Heart right ventricle (tissue), 16 donors: Measurements from ENCODE around the gene METTL21C. TPM values are rescaled to one million over a fixed set of nuclear protein-coding genes. Genes with fewer than 3 reads are reported as not detected.

ENCODE experiments used
- ATAC-seq, 8 donors: fragments of 200-7000 bp; cut with Tn5 transposase; one replicate each; pipeline ENCODE4 v1.9.1; 2020; ENCODE audit warnings: mild to moderate bottlenecking in 8 of 8, moderate library complexity in 8 of 8, moderate number of reproducible peaks in 1 of 8
- DNase-seq, 2 donors: peaks; one replicate each; pipeline ENCODE4 v3.0.0-alpha.2; 2020
- H3K27ac ChIP-seq, 10 donors: fragments of 200-600 bp; sonication (generic) in 2 of 10; one replicate each; pipeline versions ENCODE4 v1.5.0 to v1.8.0; 2020 to 2022; ENCODE audit warnings: mild to moderate bottlenecking in 3 of 10
- H3K27me3 ChIP-seq, 7 donors: fragments of 200-600 bp; one replicate each; pipeline ENCODE4 v1.8.0; 2021 to 2022; ENCODE audit warnings: mild to moderate bottlenecking in 2 of 7
- H3K36me3 ChIP-seq, 9 donors: fragments of 200-600 bp; sonication (generic) in 1 of 9; one replicate each; pipeline versions ENCODE4 v1.5.0 to v1.8.0; 2020 to 2022; ENCODE audit warnings: mild to moderate bottlenecking in 2 of 9
- H3K4me1 ChIP-seq, 9 donors: fragments of 200-600 bp; sonication (generic) in 1 of 9; one replicate each; pipeline versions ENCODE4 v1.5.0 to v1.8.0; 2020 to 2022; ENCODE audit warnings: mild to moderate bottlenecking in 4 of 9
- H3K4me3 ChIP-seq, 10 donors: fragments of 200-600 bp; sonication (generic) in 2 of 10; one replicate each; pipeline versions ENCODE4 v1.5.0 to v1.8.0; 2020 to 2022; ENCODE audit warnings: mild to moderate bottlenecking in 7 of 10, moderate library complexity in 2 of 10
- H3K9me3 ChIP-seq, 11 donors: fragments of 200-600 bp in 10 of 11; sonication (generic) in 2 of 11; one replicate each; pipeline versions ENCODE4 v1.5.0 to v1.8.0; 2013 to 2022; ENCODE audit warnings: mild to moderate bottlenecking in 2 of 11, control low read depth in 1 of 11, moderate library complexity in 1 of 11
- CTCF ChIP-seq, 9 donors: fragments of 200-600 bp; sonication (generic) in 2 of 9; IDR thresholded peaks; one replicate each; pipeline versions ENCODE4 v1.5.0 to v1.8.0; 2021 to 2022; ENCODE audit warnings: antibody characterized with exemption in 9 of 9, mild to moderate bottlenecking in 5 of 9, moderate library complexity in 1 of 9
- WGBS, 2 donors: extraction: QIAGEN DNeasy Blood & Tissue Kit; methylation state at CpG; one replicate each; pipeline ENCODE4 v1.1.7; 2013; ENCODE audit warnings: inconsistent platforms in 1 of 2; 5-methylcytosine and 5-hydroxymethylcytosine counted together
- intact Hi-C, 10 donors: fragments of 100-400 bp; cut with DNase I; formaldehyde crosslinking; loops; one replicate each; pipeline versions ENCODE4 v1.11.1 to v1.14.2; 2022
- polyA plus RNA-seq, 2 donors: library from polyadenylated mRNA; stranded (reverse); fragments of 200-250 nt; gene quantifications; one replicate each; pipeline ENCODE4 v1.2.3, GENCODE V29; 2013
- total RNA-seq, 10 donors: library from RNA; stranded (reverse); fragmentation: NEBNext Ultra II Directional in 3 of 10; extraction: Animal tissue kit (Norgen Biotek cat#: 25700) in 3 of 10; gene quantifications; one replicate each; pipeline versions ENCODE4 v1.2.1 to v1.2.4, GENCODE V29; 2021 to 2023
- donor health status: Arrhythmogenic right ventricular cardiomyopathy.
- donor health status: ischemic (EF 13 %, LVEDD 7.1; RV severe dilation, severe dysfunction).
- donor health status: healthy with polysubstance abuse.
- donor health status: DM: no; HTN: yes; CAD: no.
- donor health status: DM: no; HTN: no; CAD: no.
- donor health status: ischemic (EF 25% LVEDD 6.9; RV normal size, moderate dysfunction).
- donor health status: ischemic (EF 25% LVEDD 5.7; RV mildly dilated, moderate dysfunction).
- donor health status: healthy.
- donor health status: DM: yes; HTN: yes; CAD: no.
- donor health status: Ischemic cardiomyopathy.
- donor health status: ischemic (EF 35%, LVEDD 5.7; RV mildly dilated, moderate dysfunction).
- donor health status: nonischemic (EF 11% LVEDD 7.7; RV severe dilation, severe dysfunction).
- donor health status: DM: yes; HTN: yes; CAD: no.
- donor health status: PGD.
- donor health status: ischemic (EF 29% LVEDD 5.4; RV normal size, mild dysfunction).
- donor health status: nonischemic (EF 23%, LVEDD 6.1; RV moderate dilation, normal function).

The METTL21C gene
- total and polyA plus RNA-seq, 12 donors, result not detected

GRCh38 chr13:102682727-102683126 is 12.1 kb downstream of the METTL21C start:
- no peaks in the 10 kb centered on the region for H3K27me3 ChIP-seq

GRCh38 chr13:102682211-102682610 is 12.6 kb downstream of the METTL21C start:
- intact Hi-C loops, result no loop called here
- H3K9me3 ChIP-seq, result peaks cover 0 to 14% (median 0%) of the 10 kb centered on the region in 11 donors
- peaks cover 0 to 18% (median 0%) of the 10 kb centered on the region in 9 donors for H3K4me1 ChIP-seq
- DNase-seq (no peak), ATAC-seq (no peak)
- H3K27me3 ChIP-seq, result no peaks in the 10 kb centered on the region
- peaks cover 0 to 33% (median 21%) of the 10 kb centered on the region in 9 donors for H3K36me3 ChIP-seq
- no peak overlapping the region for H3K27ac ChIP-seq
- 67 to 68% methylated on average over 4 of the region's 4 CpGs for WGBS, 2 donors
- no peak overlapping the region for H3K4me3 ChIP-seq
- no peak for TF ChIP-seq CTCF (IDR thresholded peaks at IDR 0.05)

More at GRCh38 chr13:102682727-102683126, 12.1 kb downstream of the METTL21C start:
- no peak overlapping the region for H3K4me3 ChIP-seq
- DNase-seq (no peak), ATAC-seq (no peak)
- peaks cover 0 to 28% (median 21%) of the 10 kb centered on the region in 9 donors for H3K36me3 ChIP-seq
- no peak for TF ChIP-seq CTCF (IDR thresholded peaks at IDR 0.05)
- 77 to 83% methylated on average over 3 of the region's 3 CpGs for WGBS, 2 donors
- H3K4me1 ChIP-seq, result peaks cover 0 to 18% (median 0%) of the 10 kb centered on the region in 9 donors
- intact Hi-C loops, result no loop called here
- peaks cover 0 to 14% (median 0%) of the 10 kb centered on the region in 11 donors for H3K9me3 ChIP-seq
- no peak overlapping the region for H3K27ac ChIP-seq

GRCh38 chr13:102680842-102681740 is 13.8 kb downstream of the METTL21C start:
- DNase-seq, result no peak
- ATAC-seq, result peak in 1 of 8 donors; percentile 18
- intact Hi-C loops, result no loop called here
- peaks cover 0 to 18% (median 0%) of the 10 kb centered on the region in 9 donors for H3K4me1 ChIP-seq
- H3K9me3 ChIP-seq, result peaks cover 0 to 14% (median 0%) of the 10 kb centered on the region in 11 donors
- TF ChIP-seq CTCF (IDR thresholded peaks at IDR 0.05), result no peak
- 82 to 84% methylated on average over 5 of the region's 5 CpGs for WGBS, 2 donors
- H3K27me3 ChIP-seq, result no peaks in the 10 kb centered on the region
- H3K36me3 ChIP-seq, result peaks cover 0 to 44% (median 21%) of the 10 kb centered on the region in 9 donors
- no peak overlapping the region for H3K4me3 ChIP-seq
- peak overlapping the region in 1 of 10 donors; percentile 70 for H3K27ac ChIP-seq

GRCh38 chr13:102680133-102680717 is 14.6 kb downstream of the METTL21C start:
- H3K4me1 ChIP-seq, result peaks cover 0 to 18% (median 0%) of the 10 kb centered on the region in 9 donors
- peak overlapping the region in 1 of 10 donors; percentile 70 for H3K27ac ChIP-seq
- H3K4me3 ChIP-seq, result no peak overlapping the region
- ATAC-seq, result no peak
- H3K36me3 ChIP-seq, result peaks cover 0 to 53% (median 30%) of the 10 kb centered on the region in 9 donors
- H3K27me3 ChIP-seq, result no peaks in the 10 kb centered on the region
- no peak for DNase-seq
- H3K9me3 ChIP-seq, result peaks cover 0 to 14% (median 0%) of the 10 kb centered on the region in 11 donors
- no peak for TF ChIP-seq CTCF (IDR thresholded peaks at IDR 0.05)
- intact Hi-C loops, result no loop called here
- WGBS, 2 donors, result 62 to 79% methylated on average over 4 of the region's 4 CpGs
